ENCODE data around the gene TMEM44. TPM values are rescaled to one million over a fixed set of nuclear protein-coding genes. Genes with fewer than 3 reads are reported as not detected.

Gene TMEM44
- polyA plus RNA-seq, 1 donor (not counting 4 experiments of a cell fraction or from before 2014, with no cell fraction given), result 13.3 TPM

GRCh38 chr3:194574639-194575483, 58.4 kb downstream of the TMEM44 start:
- peak overlapping the region; percentile 37 for H2AFZ ChIP-seq (ENCODE audit: control insufficient read depth, low read length)
- dilution Hi-C loops (cut with MboI; ENCODE audit: extremely low pct_ligation_motif_present, low sequenced_read_pairs), result no loop called here
- DNase-seq (ENCODE audit: low read depth, low spot score), result no peak

GRCh38 chr3:194573680-194574437, 59.4 kb downstream of the TMEM44 start:
- Histone ChIP-seq H2AFZ (ENCODE audit: control insufficient read depth, low read length) (no peak overlapping the region), H3K9ac (ENCODE audit: control insufficient read depth, extremely low read depth, insufficient read depth, low read length) (no peak overlapping the region), H3K27ac (ENCODE audit: control insufficient read depth, insufficient read depth, low read length) (no peak overlapping the region), H3K4me1 (ENCODE audit: control insufficient read depth, extremely low read depth, insufficient read depth, low read length) (peaks cover 41% of the 10 kb centered on the region), H3K9me3 (ENCODE audit: control insufficient read depth, low read depth, low read length) (no peaks in the 10 kb centered on the region), H3K9me1 (ENCODE audit: control insufficient read depth, extremely low read depth, insufficient read depth, low read length) (no peaks in the 10 kb centered on the region), H3K4me3 (ENCODE audit: control insufficient read depth in 2 of 3, extremely low read depth in 1 of 3, insufficient read depth in 2 of 3, low read depth in 1 of 3, low read length in 3 of 3) (no peak overlapping the region), H3K4me2 (ENCODE audit: control insufficient read depth, extremely low read depth, insufficient read depth, low read depth, low read length) (no peak overlapping the region), H3K79me2 (ENCODE audit: control insufficient read depth, insufficient read depth, low read length) (no peaks in the 10 kb centered on the region), H3K36me3 (ENCODE audit: control insufficient read depth in 2 of 2, extremely low read depth in 1 of 2, insufficient read depth in 2 of 2, low read length in 2 of 2) (no peaks in the 10 kb centered on the region), H3K27me3 (ENCODE audit: control insufficient read depth, extremely low read depth, insufficient read depth, low read length) (no peaks in the 10 kb centered on the region), H4K20me1 (ENCODE audit: control insufficient read depth, extremely low read depth, insufficient read depth, low read length) (no peaks in the 10 kb centered on the region)
- TF ChIP-seq EZH2 (IDR thresholded peaks at IDR 0.05; ENCODE audit: low read length) (no peak), CTCF (optimal IDR thresholded peaks at IDR 0.05 in 1 of 3, IDR thresholded peaks at IDR 0.05 in 1 of 3, conservative IDR thresholded peaks at IDR 0.05 in 1 of 3; ENCODE audit: extremely low read depth in 1 of 3, insufficient read depth in 2 of 3, low read length in 3 of 3) (peak in 2 of 3 experiments; percentile 15 to 96)
- DNase-seq (ENCODE audit: low read depth, low spot score), result no peak
- dilution Hi-C loops (cut with MboI; ENCODE audit: extremely low pct_ligation_motif_present, low sequenced_read_pairs), result no loop called here
- FAIRE-seq, result no peak

More at GRCh38 chr3:194574639-194575483, 58.4 kb downstream of the TMEM44 start:
- no peaks in the 10 kb centered on the region for H3K9me1 ChIP-seq (ENCODE audit: control insufficient read depth, extremely low read depth, insufficient read depth, low read length)
- FAIRE-seq, result no peak
- no peaks in the 10 kb centered on the region for H3K79me2 ChIP-seq (ENCODE audit: control insufficient read depth, insufficient read depth, low read length)
- H3K9me3 ChIP-seq (ENCODE audit: control insufficient read depth, low read depth, low read length), result no peaks in the 10 kb centered on the region
- no peaks in the 10 kb centered on the region for H3K36me3 ChIP-seq (ENCODE audit: control insufficient read depth in 2 of 2, extremely low read depth in 1 of 2, insufficient read depth in 2 of 2, low read length in 2 of 2)
- peak overlapping the region; percentile 91 for H3K4me2 ChIP-seq (ENCODE audit: control insufficient read depth, extremely low read depth, insufficient read depth, low read depth, low read length)
- H4K20me1 ChIP-seq (ENCODE audit: control insufficient read depth, extremely low read depth, insufficient read depth, low read length), result no peaks in the 10 kb centered on the region
- peak overlapping the region; percentile 76 for H3K27ac ChIP-seq (ENCODE audit: control insufficient read depth, insufficient read depth, low read length)
- H3K27me3 ChIP-seq (ENCODE audit: control insufficient read depth, extremely low read depth, insufficient read depth, low read length), result no peaks in the 10 kb centered on the region
- TF ChIP-seq CTCF (optimal IDR thresholded peaks at IDR 0.05 in 1 of 3, IDR thresholded peaks at IDR 0.05 in 1 of 3, conservative IDR thresholded peaks at IDR 0.05 in 1 of 3; ENCODE audit: extremely low read depth in 1 of 3, insufficient read depth in 2 of 3, low read length in 3 of 3) (peak in 2 of 3 experiments; percentile 13 to 41), EZH2 (IDR thresholded peaks at IDR 0.05; ENCODE audit: low read length) (no peak)
- H3K4me3 ChIP-seq (ENCODE audit: control insufficient read depth in 2 of 3, extremely low read depth in 1 of 3, insufficient read depth in 2 of 3, low read depth in 1 of 3, low read length in 3 of 3), result peak overlapping the region in 2 of 3 experiments; percentile 44 to 61
- H3K9ac ChIP-seq (ENCODE audit: control insufficient read depth, extremely low read depth, insufficient read depth, low read length), result peak overlapping the region; percentile 52
- peaks cover 41% of the 10 kb centered on the region for H3K4me1 ChIP-seq (ENCODE audit: control insufficient read depth, extremely low read depth, insufficient read depth, low read length)
